GM18870 (cell line): ENCODE data around the gene ZMYM3.

Experiments used
- ATAC-seq: cut with Tn5 transposase; IDR thresholded peaks from one replicate; pipeline ENCODE4 v1.9.1; 2021; ENCODE audit warnings: moderate library complexity; ENCODE audit not compliant: unreplicated experiment

The ZMYM3 gene

GRCh38 chrX:71253253-71254091 is 468 bp downstream of the ZMYM3 start:
- ATAC-seq, result no peak

GRCh38 chrX:71252221-71252620 is 1.7 kb downstream of the ZMYM3 start:
- no peak for ATAC-seq

- no peak for ATAC-seq
Measured at GRCh38 chrX:71251466-71251973, 2.4 kb downstream of the ZMYM3 start.

GRCh38 chrX:71250841-71251240 is 3.1 kb downstream of the ZMYM3 start:
- ATAC-seq, result no peak

- no peak for ATAC-seq
Measured at GRCh38 chrX:71245159-71245558, 8.8 kb downstream of the ZMYM3 start.

- no peak for ATAC-seq
Measured at GRCh38 chrX:71244359-71245128, 9.4 kb downstream of the ZMYM3 start.

- no peak for ATAC-seq
Measured at GRCh38 chrX:71241301-71241700, 12.6 kb downstream of the ZMYM3 start.

GRCh38 chrX:71239781-71240180 is 14.2 kb downstream of the ZMYM3 start:
- ATAC-seq, result no peak

- ATAC-seq, result no peak
Measured at GRCh38 chrX:71236836-71237235, 17.1 kb downstream of the ZMYM3 start.

GRCh38 chrX:71235482-71235881 is 18.5 kb downstream of the ZMYM3 start:
- ATAC-seq, result no peak

- ATAC-seq, result no peak
Measured at GRCh38 chrX:71228063-71228642, 25.8 kb downstream of the ZMYM3 start.

GRCh38 chrX:71227370-71228062 is 26.4 kb downstream of the ZMYM3 start:
- ATAC-seq, result no peak

- ATAC-seq, result no peak
Measured at GRCh38 chrX:71225676-71226075, 28.3 kb downstream of the ZMYM3 start.

GRCh38 chrX:71225009-71225408 is 28.9 kb downstream of the ZMYM3 start:
- no peak for ATAC-seq

- ATAC-seq, result no peak
Measured at GRCh38 chrX:71224098-71224708, 29.7 kb downstream of the ZMYM3 start.

- no peak for ATAC-seq
Measured at GRCh38 chrX:71222929-71223328, 31.0 kb downstream of the ZMYM3 start, which contains the start of gene GJB1. TSS of gene GJB1 (plus strand) at chrX:71223224. CDS start at chrX:71223708, 484 bp downstream.

GRCh38 chrX:71221145-71221544 is 32.8 kb downstream of the ZMYM3 start:
- no peak for ATAC-seq

GRCh38 chrX:71217298-71217697 is 36.6 kb downstream of the ZMYM3 start:
- ATAC-seq, result no peak

- no peak for ATAC-seq
Measured at GRCh38 chrX:71216485-71216884, 37.5 kb downstream of the ZMYM3 start.

GRCh38 chrX:71215338-71215912 is 38.5 kb downstream of the ZMYM3 start:
- no peak for ATAC-seq
